ENCODE measurements around the gene FUT3. TPM values are rescaled to one million over a fixed set of nuclear protein-coding genes. Genes with fewer than 3 reads are reported as not detected.

The FUT3 gene
- total and polyA plus RNA-seq, 2 of the 8 experiments (the other 6 are each of a cell fraction or from before 2014, with no cell fraction given) = 0.15 to 0.63 TPM

- Histone ChIP-seq H3K4me3 (ENCODE audit: extremely low read depth in 1 of 4, insufficient read depth in 2 of 4, low read depth in 3 of 4, low read length in 4 of 4) (no peak overlapping the region), H4K8ac (ENCODE audit: extremely low read depth, insufficient read depth, low read length) (no peak overlapping the region), H3K27me3 (replicated peaks in 1 of 4; ENCODE audit: control insufficient read depth in 3 of 4, extremely low read depth in 1 of 4, insufficient read depth in 3 of 4, low read length in 3 of 4) (no peaks in the 10 kb centered on the region), H3K14ac (ENCODE audit: insufficient read length) (no peak overlapping the region), H2BK15ac (ENCODE audit: low read length) (no peak overlapping the region), H2AK5ac (ENCODE audit: low read depth, low read length) (no peak overlapping the region), H3K23ac (ENCODE audit: insufficient read length) (no peak overlapping the region), H2BK120ac (replicated peaks; ENCODE audit: low read depth, low read length) (no peak overlapping the region), H4K5ac (ENCODE audit: insufficient read length, low read depth, low read length) (no peak overlapping the region), H3K79me1 (ENCODE audit: low read depth, low read length) (peaks cover 7% of the 10 kb centered on the region), H3K23me2 (ENCODE audit: low read depth, low read length) (peaks cover 7% of the 10 kb centered on the region), H3K4me1 (replicated peaks in 1 of 4; ENCODE audit: control insufficient read depth in 3 of 4, insufficient read depth in 4 of 4, low read length in 3 of 4) (peaks cover 0 to 5% (median 0%) of the 10 kb centered on the region in 4 experiments; a peak in 3 of 7 replicates), H3K56ac (replicated peaks; ENCODE audit: insufficient read length, low read depth, low read length) (no peak overlapping the region), H2AFZ (ENCODE audit: low read length) (no peak overlapping the region), H3K9ac (replicated peaks in 1 of 4; ENCODE audit: extremely low read depth in 1 of 4, low read depth in 3 of 4, low read length in 3 of 4) (no peak overlapping the region), H4K20me1 (replicated peaks in 1 of 2; ENCODE audit: control insufficient read depth in 1 of 2, insufficient read depth in 2 of 2, low read length in 2 of 2) (peaks cover 8 to 22% of the 10 kb centered on the region in 2 experiments), H3K4ac (replicated peaks; ENCODE audit: insufficient read length, low read depth, low read length) (no peak overlapping the region), H3K79me2 (ENCODE audit: control insufficient read depth in 1 of 2, insufficient read depth in 2 of 2, low read length in 2 of 2) (peaks cover 3 to 37% of the 10 kb centered on the region in 2 experiments; a peak in 3 of 4 replicates), H3K18ac (ENCODE audit: extremely low read depth, low read length) (no peak overlapping the region), H2BK5ac (ENCODE audit: low read depth, low read length) (no peak overlapping the region), H3K27ac (ENCODE audit: low read depth, low read length) (no peak overlapping the region), H2BK12ac (ENCODE audit: low read depth, low read length) (no peak overlapping the region), H3K36me3 (ENCODE audit: control insufficient read depth in 2 of 4, insufficient read depth in 4 of 4, low read length in 3 of 4) (peaks cover 0 to 15% (median 8%) of the 10 kb centered on the region in 4 experiments; a peak in 5 of 8 replicates), H4K91ac (replicated peaks; ENCODE audit: insufficient read length, low read length) (no peak overlapping the region), H3K9me3 (ENCODE audit: insufficient read depth in 2 of 2, low read depth in 1 of 2, low read length in 1 of 2) (no peaks in the 10 kb centered on the region), H2BK20ac (ENCODE audit: low read length) (no peak overlapping the region), H3K4me2 (ENCODE audit: insufficient read depth in 1 of 2, low read depth in 2 of 2, low read length in 2 of 2) (no peak overlapping the region)
- POLR2A ChIA-PET (ENCODE audit: partially characterized antibody) = interaction anchor here (0.6 to 6.1 kb wide), 5 partner anchors 8 to 374 kb away, joined by 3 to 49 read pairs (median 4); no protein-coding TSS in a partner anchor
- no peak for FAIRE-seq
- DNase-seq (ENCODE audit: low read depth in 1 of 2, low spot score in 2 of 2) = no peak
- WGBS, 2 experiments (ENCODE audit: extremely low coverage in 1 of 2, insufficient coverage in 1 of 2, insufficient read length in 1 of 2, insufficient replicate concordance in 2 of 2, low coverage in 1 of 2, low lambda C conversion rate in 2 of 2, missing lambda C conversion rate in 1 of 2) = 90% methylated on average over 13 of the region's 13 CpGs; no CpG with 5 or more reads in 1 of the 2 experiments
- CTCF ChIA-PET (ENCODE audit: partially characterized antibody) = interaction anchor here (1.1 to 6.5 kb wide), 4 partner anchors 8 to 96 kb away, joined by 3 to 43 read pairs (median 12); partner anchors contain the start of gene NRTN
- TF ChIP-seq KDM4A (IDR thresholded peaks at IDR 0.05; ENCODE audit: low read depth, low read length, severe bottlenecking) = no peak
- no peak for TF ChIP-seq NANOG (IDR thresholded peaks at IDR 0.05; ENCODE audit: insufficient read depth, low read depth, low read length, poor library complexity, severe bottlenecking)
- TF ChIP-seq SP1 (IDR thresholded peaks at IDR 0.05; ENCODE audit: low read depth, low read length) = no peak
- TF ChIP-seq JUND (IDR thresholded peaks at IDR 0.05; ENCODE audit: low read length) = no peak
- no peak for TF ChIP-seq EP300 (IDR thresholded peaks at IDR 0.05; ENCODE audit: borderline replicate concordance in 1 of 2, low read depth in 2 of 2, low read length in 2 of 2)
- no peak for TF ChIP-seq KDM1A (IDR thresholded peaks at IDR 0.05; ENCODE audit: borderline replicate concordance, low read length)
- TF ChIP-seq NRF1 (IDR thresholded peaks at IDR 0.05; ENCODE audit: low read depth, low read length) = no peak
- TF ChIP-seq CEBPB (IDR thresholded peaks at IDR 0.05; ENCODE audit: low read depth, low read length) = no peak
- no peak for TF ChIP-seq JUN (IDR thresholded peaks at IDR 0.05; ENCODE audit: low read depth, low read length)
- no peak for TF ChIP-seq CBX5 (IDR thresholded peaks at IDR 0.05; ENCODE audit: low read depth, low read length)
- no peak for TF ChIP-seq BRCA1 (IDR thresholded peaks at IDR 0.05; ENCODE audit: low read depth, low read length)
- TF ChIP-seq RBBP5 (IDR thresholded peaks at IDR 0.05; ENCODE audit: borderline replicate concordance, low read depth, low read length) = no peak
- no peak for TF ChIP-seq POLR2AphosphoS5 (IDR thresholded peaks at IDR 0.05; ENCODE audit: low read depth, low read length)
Observed at GRCh38 chr19:5899728-5900526, 48.7 kb upstream of the FUT3 start.

All from H1 (cell line).